ENCODE measurements around the gene PSMG4.
"Not testable (repeated sequence)": the region's sequence is repeated elsewhere in the genome, so short reads cannot be mapped to it uniquely, and the experiment has no call there.

PSMG4 gene

GRCh38 chr6:3244003-3244831 lies 14.5 kb upstream of the PSMG4 start:
- no peak for DNase-seq
- Histone ChIP-seq H3F3A (ENCODE audit: insufficient read depth, low read length) (no peaks in the 10 kb centered on the region), H3K36me3 (replicated peaks; ENCODE audit: insufficient read depth, low read length) (no peaks in the 10 kb centered on the region), H3K4me3 (ENCODE audit: low read length) (no peak overlapping the region), H3K27me3 (replicated peaks; ENCODE audit: insufficient read depth, low read length) (no peaks in the 10 kb centered on the region), H3K4me1 (ENCODE audit: low read length) (no peaks in the 10 kb centered on the region), H3K4me2 (ENCODE audit: low read depth, low read length) (no peak overlapping the region), H3K9ac (ENCODE audit: low read length) (no peak overlapping the region), H2AFZ (ENCODE audit: low read length) (no peak overlapping the region), H3K9me3 (replicated peaks; ENCODE audit: insufficient read depth, low read length) (no peaks in the 10 kb centered on the region), H3K9me2 (replicated peaks; ENCODE audit: insufficient read depth, low read length) (no peaks in the 10 kb centered on the region), H3K79me2 (ENCODE audit: low read length) (no peaks in the 10 kb centered on the region), H3K27ac (ENCODE audit: low read length) (no peak overlapping the region), H4K20me1 (ENCODE audit: insufficient read depth, low read length) (no peaks in the 10 kb centered on the region)
- TF ChIP-seq EZH2phosphoT487 (IDR thresholded peaks at IDR 0.05; ENCODE audit: low read length) (no peak), CTCF (IDR thresholded peaks at IDR 0.05; ENCODE audit: low read length) (no peak), EZH2 (optimal IDR thresholded peaks at IDR 0.05; ENCODE audit: low read depth, low read length) (no peak)

- H3K9me3 ChIP-seq (replicated peaks; ENCODE audit: insufficient read depth, low read length); H3K9me2 ChIP-seq (replicated peaks; ENCODE audit: insufficient read depth, low read length); H3K79me2 ChIP-seq (ENCODE audit: low read length); H3K4me3 ChIP-seq (ENCODE audit: low read length); H3K27me3 ChIP-seq (replicated peaks; ENCODE audit: insufficient read depth, low read length); H3K9ac ChIP-seq (ENCODE audit: low read length); H4K20me1 ChIP-seq (ENCODE audit: insufficient read depth, low read length); DNase-seq; H3F3A ChIP-seq (ENCODE audit: insufficient read depth, low read length); H3K4me1 ChIP-seq (ENCODE audit: low read length); H3K4me2 ChIP-seq (ENCODE audit: low read depth, low read length); H3K36me3 ChIP-seq (replicated peaks; ENCODE audit: insufficient read depth, low read length); H2AFZ ChIP-seq (ENCODE audit: low read length); H3K27ac ChIP-seq (ENCODE audit: low read length): not testable (repeated sequence)
These were observed 13.9 kb upstream of the PSMG4 start for GRCh38 chr6:3244832-3245161.

- no peaks in the 10 kb centered on the region for H3F3A ChIP-seq (ENCODE audit: insufficient read depth, low read length)
These were observed 13.5 kb upstream of the PSMG4 start for GRCh38 chr6:3245216-3245615.

More at GRCh38 chr6:3245216-3245615, 13.5 kb upstream of the PSMG4 start:
- no peak overlapping the region for H2AFZ ChIP-seq (ENCODE audit: low read length)
- DNase-seq = no peak
- no peak overlapping the region for H3K4me3 ChIP-seq (ENCODE audit: low read length)
- H4K20me1 ChIP-seq (ENCODE audit: insufficient read depth, low read length) = no peaks in the 10 kb centered on the region
- no peaks in the 10 kb centered on the region for H3K9me3 ChIP-seq (replicated peaks; ENCODE audit: insufficient read depth, low read length)
- H3K27ac ChIP-seq (ENCODE audit: low read length) = no peak overlapping the region
- no peaks in the 10 kb centered on the region for H3K27me3 ChIP-seq (replicated peaks; ENCODE audit: insufficient read depth, low read length)
- no peak overlapping the region for H3K9ac ChIP-seq (ENCODE audit: low read length)
- H3K4me1 ChIP-seq (ENCODE audit: low read length) = no peaks in the 10 kb centered on the region
- no peaks in the 10 kb centered on the region for H3K79me2 ChIP-seq (ENCODE audit: low read length)
- H3K9me2 ChIP-seq (replicated peaks; ENCODE audit: insufficient read depth, low read length) = no peaks in the 10 kb centered on the region
- TF ChIP-seq CTCF (IDR thresholded peaks at IDR 0.05; ENCODE audit: low read length) = no peak
- TF ChIP-seq EZH2phosphoT487 (IDR thresholded peaks at IDR 0.05; ENCODE audit: low read length) = no peak
- no peak for TF ChIP-seq EZH2 (optimal IDR thresholded peaks at IDR 0.05; ENCODE audit: low read depth, low read length)
- no peaks in the 10 kb centered on the region for H3K36me3 ChIP-seq (replicated peaks; ENCODE audit: insufficient read depth, low read length)
- H3K4me2 ChIP-seq (ENCODE audit: low read depth, low read length) = no peak overlapping the region

Measured in MM.1S (cell line).